NCI-H2171 (cell line): ENCODE results near the gene ZNF677.
"Not testable (repeated sequence)": the region's sequence is repeated elsewhere in the genome, so short reads cannot be mapped to it uniquely, and the experiment has no call there.

Source experiments
- DNase-seq: peaks from one replicate; lab custom pipeline; 2025; lab: John Stamatoyannopoulos, UW

ZNF677 gene

DNA sequence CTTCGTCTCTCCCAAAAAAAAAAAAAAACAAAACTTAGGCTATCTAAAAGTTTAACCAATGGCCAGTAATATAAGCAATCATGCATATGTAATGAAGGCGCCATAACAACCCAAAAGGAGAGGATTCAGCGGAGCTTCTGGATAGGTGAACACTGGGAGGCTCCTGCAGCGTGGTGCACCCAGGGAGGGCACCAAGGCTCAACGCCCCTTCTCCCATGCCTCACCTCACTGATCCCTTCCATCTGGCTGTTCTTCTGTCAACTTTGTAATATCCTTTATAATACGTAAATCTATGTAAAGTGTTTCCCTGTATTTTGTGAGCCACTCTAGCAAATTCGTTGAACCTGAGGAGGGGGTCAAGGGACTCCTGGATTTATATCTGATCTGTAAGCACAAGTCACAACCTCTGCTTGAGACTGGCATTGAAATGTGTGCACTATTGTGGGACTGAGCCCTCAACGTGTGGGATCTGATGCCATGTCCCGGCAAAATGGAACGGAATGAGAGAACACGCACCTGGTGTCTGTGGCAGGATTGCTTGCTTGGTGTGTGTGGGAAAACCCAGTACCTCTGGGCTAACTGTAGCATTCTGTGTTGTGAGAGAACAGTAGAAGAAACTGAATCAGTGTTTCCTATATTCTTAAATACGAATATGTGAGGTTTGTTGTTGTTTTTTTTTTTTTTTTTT lies 61.0 kb downstream of the ZNF677 start:
- no peak for DNase-seq

DNA sequence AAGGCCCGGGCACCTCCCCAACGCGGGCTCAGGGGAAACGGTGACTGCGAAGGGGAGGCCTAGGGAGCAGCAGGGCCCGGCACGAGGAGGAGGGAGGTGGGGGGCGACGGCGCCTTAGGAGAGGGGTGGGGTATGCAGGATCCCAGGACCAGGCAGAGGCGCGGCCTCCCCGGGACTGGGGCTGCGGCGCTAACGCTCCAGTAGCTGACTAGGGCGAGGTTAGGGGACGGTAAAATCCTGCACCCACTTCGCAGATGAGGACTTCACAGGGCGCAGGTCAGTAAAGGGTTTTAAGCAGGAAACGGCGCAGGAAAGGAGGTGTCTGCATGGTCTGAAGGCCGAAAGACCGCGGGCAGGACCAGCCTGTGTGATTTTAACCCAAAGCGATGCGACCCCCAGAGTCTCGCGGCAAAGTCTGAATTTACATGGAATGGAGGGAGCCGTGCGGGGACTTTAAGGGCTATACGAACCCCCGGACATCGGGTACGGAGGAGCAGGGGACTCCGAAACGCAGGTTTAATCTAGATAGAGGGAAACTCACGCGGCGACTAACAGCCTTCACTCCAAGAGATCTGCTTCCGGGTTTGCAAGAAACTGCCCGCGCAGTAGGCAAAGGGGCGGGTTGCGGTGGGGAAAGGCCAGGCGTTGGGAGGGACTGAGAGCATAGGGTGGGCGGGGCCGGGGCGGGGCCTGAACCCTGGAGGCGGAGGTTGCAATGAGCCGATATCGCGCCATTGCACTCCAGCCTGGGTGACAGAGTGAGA lies 61.7 kb downstream of the ZNF677 start, which contains the start of gene ZNF665:
TSS of gene ZNF665 (minus strand) at position 588 of the 764 bp plus-strand sequence. CDS start 10,460 bp downstream, outside the sequence.
- DNase-seq = no peak

DNA sequence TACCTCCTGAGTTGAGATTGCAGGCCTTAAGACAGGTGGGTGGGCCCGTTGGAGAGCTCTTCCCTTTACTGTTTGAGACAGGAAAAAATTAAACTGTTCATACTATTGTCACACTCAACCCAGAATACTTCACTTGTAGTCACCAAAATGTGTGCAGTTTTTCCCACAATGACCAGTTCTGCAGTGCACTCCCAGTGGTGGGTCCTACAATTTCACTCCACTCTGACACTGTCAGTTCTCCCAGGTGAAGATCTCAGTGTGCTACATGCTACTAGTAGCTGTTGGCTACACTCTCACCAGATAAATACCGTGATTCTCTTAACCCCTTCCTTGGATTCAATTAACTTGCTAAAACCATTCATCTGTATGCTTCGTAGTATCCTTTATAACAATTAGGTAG lies 64.4 kb downstream of the ZNF677 start:
- no peak for DNase-seq

DNA sequence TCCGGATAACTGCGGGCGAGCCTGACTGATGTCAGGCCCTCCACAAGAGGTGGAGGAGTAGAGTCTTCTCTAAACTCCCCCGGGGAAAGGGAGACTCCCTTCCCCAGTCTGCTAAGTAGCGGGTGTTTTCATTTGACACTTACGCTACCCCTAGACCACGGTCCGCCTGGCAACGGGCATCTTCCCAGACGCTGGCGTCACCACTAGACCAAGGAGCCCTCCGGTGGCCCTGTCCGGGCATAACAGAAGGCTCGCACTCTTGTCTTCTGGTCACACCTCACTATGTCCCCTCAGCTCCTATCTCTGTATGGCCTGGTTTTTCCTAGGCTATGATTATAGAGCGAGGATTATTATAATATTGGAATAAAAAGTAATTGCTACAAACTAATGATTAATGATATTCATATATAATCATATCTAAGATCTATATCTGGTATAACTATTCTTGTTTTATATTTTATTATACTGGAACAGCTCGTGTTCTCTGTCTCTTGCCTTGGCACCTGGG lies 64.9 kb downstream of the ZNF677 start:
- DNase-seq = not testable (repeated sequence)
